Upper lobe of left lung (tissue), 6 donors: Measurements from ENCODE around the gene SLFN5. TPM values are rescaled to one million over a fixed set of nuclear protein-coding genes. Genes with fewer than 3 reads are reported as not detected.

Experiments
- ATAC-seq, 2 donors: fragments of 200-7000 bp; cut with Tn5 transposase; one replicate each; pipeline ENCODE4 v1.9.1; 2022; ENCODE audit warnings: mild to moderate bottlenecking in 2 of 2, moderate library complexity in 2 of 2; ENCODE audit not compliant: low FRiP score in 2 of 2
- DNase-seq, 2 donors: peaks; one replicate each; pipeline ENCODE4 v3.0.0-alpha.2; 2019 to 2020
- H3K27ac ChIP-seq, 4 donors: fragments of 200-600 bp; sonication (generic); one replicate each; pipeline ENCODE4 v1.5.1; 2016 to 2019
- H3K27me3 ChIP-seq, 4 donors: fragments of 200-600 bp; sonication (generic); one replicate each; pipeline ENCODE4 v1.5.1; 2017 to 2019
- H3K36me3 ChIP-seq, 4 donors: fragments of 200-600 bp; sonication (generic); one replicate each; pipeline ENCODE4 v1.5.1; 2016 to 2019
- H3K4me1 ChIP-seq, 4 donors: fragments of 200-600 bp; sonication (generic); one replicate each; pipeline ENCODE4 v1.5.1; 2018 to 2019
- H3K4me3 ChIP-seq, 4 donors: fragments of 200-600 bp; sonication (generic); one replicate each; pipeline ENCODE4 v1.5.1; 2017 to 2019; ENCODE audit warnings: mild to moderate bottlenecking in 2 of 4, moderate library complexity in 1 of 4
- H3K9me3 ChIP-seq, 4 donors: fragments of 200-600 bp; sonication (generic); one replicate each; pipeline ENCODE4 v1.5.1; 2018 to 2019
- CTCF ChIP-seq, 6 experiments: fragments of 450-650 bp in 4 of 6; fragments of 200-600 bp in 2 of 6; sonication (generic) in 2 of 6; IDR thresholded peaks; one replicate each; pipeline ENCODE4 v1.5.1; 2016 to 2019; ENCODE audit warnings: antibody characterized with exemption in 6 of 6
- EP300 ChIP-seq, 4 donors: sonication (generic); formaldehyde crosslinking; IDR thresholded peaks; one replicate each; pipeline ENCODE4 v1.5.1; 2017; ENCODE audit warnings: antibody characterized with exemption in 4 of 4, control low read depth in 2 of 4
- POLR2A ChIP-seq, 4 donors: fragments of 450-650 bp; IDR thresholded peaks; one replicate each; pipeline ENCODE4 v1.5.1; 2016 to 2017; ENCODE audit warnings: antibody characterized with exemption in 4 of 4, mild to moderate bottlenecking in 2 of 4
- POLR2AphosphoS5 ChIP-seq, 2 donors: sonication (generic); formaldehyde crosslinking; IDR thresholded peaks; one replicate each; pipeline ENCODE4 v1.5.1; 2017; ENCODE audit warnings: antibody characterized with exemption in 2 of 2
- WGBS, 2 donors: methylation state at CpG; one replicate each; pipeline ENCODE4 v1.1.5; 2017 to 2018; 5-methylcytosine and 5-hydroxymethylcytosine counted together
- total RNA-seq, 6 donors: library from RNA; depleted of rRNA in 4 of 6; stranded (reverse); fragments of >200 nt in 4 of 6; gene quantifications; one replicate each; pipeline versions ENCODE4 v1.1.0 to v1.2.1, GENCODE V29; 2016 to 2021
- donor health status: DM: no; HTN: no; CAD: no; lungs with moderate emphysema.
- donor health status: DM: no; HTN: yes; CAD: no; lungs with severe emphysema.

SLFN5 gene
- total RNA-seq, 6 donors from 2014 or later, result 26.7 to 48.5 (median 43.2) TPM

- ATAC-seq (no peak), DNase-seq (no peak)
- Histone ChIP-seq H3K36me3 (no peaks in the 10 kb centered on the region), H3K4me3 (no peak overlapping the region), H3K9me3 (no peaks in the 10 kb centered on the region), H3K4me1 (peaks cover 20 to 30% (median 27%) of the 10 kb centered on the region in 4 donors), H3K27ac (no peak overlapping the region), H3K27me3 (no peaks in the 10 kb centered on the region)
- WGBS, 2 donors, result 95 to 96% methylated on average over 8 of the region's 8 CpGs
- TF ChIP-seq CTCF (IDR thresholded peaks at IDR 0.05) (no peak), POLR2AphosphoS5 (IDR thresholded peaks at IDR 0.05) (no peak), EP300 (IDR thresholded peaks at IDR 0.05) (no peak)
These were observed 2.0 kb upstream of the SLFN5 start for GRCh38 chr17:35240861-35241260.

DNA sequence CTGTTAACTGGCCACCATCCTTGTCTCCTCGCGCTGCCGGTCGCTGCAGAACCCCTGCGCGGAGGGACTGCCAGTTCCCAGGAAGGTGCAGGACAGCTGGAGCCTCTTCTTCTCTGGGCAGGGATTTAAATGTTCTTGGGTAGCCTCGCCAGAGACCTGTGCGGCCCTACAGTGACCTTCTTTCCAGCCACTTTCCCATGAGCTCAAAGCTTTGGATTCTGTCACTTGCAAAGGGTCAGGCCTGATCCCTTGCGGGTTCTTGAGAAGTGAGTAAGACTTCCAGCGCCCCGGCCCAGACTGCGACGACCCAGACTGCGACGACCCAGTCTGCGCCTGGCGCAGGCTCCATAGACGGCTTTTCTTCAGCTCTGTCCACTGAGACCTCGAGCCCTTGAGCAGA, 1.4 kb upstream of the SLFN5 start:
- DNase-seq (peak in 1 of 2 donors; percentile 81), ATAC-seq (no peak)
- peak overlapping the region in 3 of 4 donors; percentile 66 to 73 (median 68) for H3K4me3 ChIP-seq
- peak overlapping the region; percentile 93 to 99 (median 98) for H3K27ac ChIP-seq
- no peaks in the 10 kb centered on the region for H3K36me3 ChIP-seq
- H3K9me3 ChIP-seq, result no peaks in the 10 kb centered on the region
- H3K4me1 ChIP-seq, result peaks cover 27 to 32% (median 31%) of the 10 kb centered on the region in 4 donors
- WGBS, 2 donors, result 86 to 90% methylated on average over 19 of the region's 19 CpGs
- no peaks in the 10 kb centered on the region for H3K27me3 ChIP-seq
- no peak for TF ChIP-seq POLR2A (IDR thresholded peaks at IDR 0.05)
- no peak for TF ChIP-seq EP300 (IDR thresholded peaks at IDR 0.05)
- TF ChIP-seq POLR2AphosphoS5 (IDR thresholded peaks at IDR 0.05), result no peak
- TF ChIP-seq CTCF (IDR thresholded peaks at IDR 0.05), result no peak

- no peaks in the 10 kb centered on the region for H3K36me3 ChIP-seq
- TF ChIP-seq POLR2AphosphoS5 (IDR thresholded peaks at IDR 0.05), result peak in 1 of 2 donors; percentile 19
- no peak for TF ChIP-seq EP300 (IDR thresholded peaks at IDR 0.05)
- peak in 1 of 4 donors; percentile 16 for TF ChIP-seq POLR2A (IDR thresholded peaks at IDR 0.05)
- peak; percentile 42 to 82 (median 66) for TF ChIP-seq CTCF (IDR thresholded peaks at IDR 0.05)
- ATAC-seq, result peak; percentile 41 to 89
- H3K4me3 ChIP-seq, result peak overlapping the region; percentile 61 to 73 (median 67)
- H3K27ac ChIP-seq, result peak overlapping the region; percentile 93 to 99 (median 98)
- no peaks in the 10 kb centered on the region for H3K27me3 ChIP-seq
- H3K4me1 ChIP-seq, result peaks cover 32 to 40% (median 36%) of the 10 kb centered on the region in 4 donors
- DNase-seq, result peak; percentile 84 to 90
- WGBS, 2 donors, result 1 to 2% methylated on average over 11 to 43 of the region's 43 CpGs
- H3K9me3 ChIP-seq, result no peaks in the 10 kb centered on the region
These were observed 591 bp upstream of the SLFN5 start for GRCh38 chr17:35242158-35242804.

- peak in 1 of 2 donors; percentile 64 for DNase-seq
- Histone ChIP-seq H3K4me1 (peaks cover 32 to 45% (median 39%) of the 10 kb centered on the region in 4 donors), H3K9me3 (no peaks in the 10 kb centered on the region), H3K27ac (peak overlapping the region; percentile 93 to 99 (median 98)), H3K4me3 (peak overlapping the region; percentile 63 to 73 (median 67)), H3K36me3 (peaks cover 0 to 6% (median 2%) of the 10 kb centered on the region in 4 donors), H3K27me3 (no peaks in the 10 kb centered on the region)
- peak in 1 of 4 donors; percentile 24 for TF ChIP-seq POLR2A (IDR thresholded peaks at IDR 0.05)
- TF ChIP-seq POLR2AphosphoS5 (IDR thresholded peaks at IDR 0.05), result peak; percentile 58 to 66
- TF ChIP-seq EP300 (IDR thresholded peaks at IDR 0.05), result peak in 1 of 4 donors; percentile 48
- no peak for TF ChIP-seq CTCF (IDR thresholded peaks at IDR 0.05)
- peak; percentile 57 to 70 for ATAC-seq
- 2 to 6% methylated on average over 11 to 14 of the region's 14 CpGs for WGBS, 2 donors
These were observed 879 bp downstream of the SLFN5 start for GRCh38 chr17:35243561-35244340.
